Ureter (tissue), 1 donor: ENCODE data around the gene ITPRIP. TPM values are rescaled to one million over a fixed set of nuclear protein-coding genes. Genes with fewer than 3 reads are reported as not detected.

ENCODE experiments used
- DNase-seq: peaks from one replicate; pipeline ENCODE4 v3.0.0-alpha.2; 2020; ENCODE audit warnings: low spot score
- total RNA-seq: library from RNA; stranded (reverse); gene quantifications from one replicate; pipeline ENCODE4 v1.2.4, GENCODE V29; 2023
- donor health status: DM: yes; HTN: yes; CAD: no.

The ITPRIP gene, protein sequence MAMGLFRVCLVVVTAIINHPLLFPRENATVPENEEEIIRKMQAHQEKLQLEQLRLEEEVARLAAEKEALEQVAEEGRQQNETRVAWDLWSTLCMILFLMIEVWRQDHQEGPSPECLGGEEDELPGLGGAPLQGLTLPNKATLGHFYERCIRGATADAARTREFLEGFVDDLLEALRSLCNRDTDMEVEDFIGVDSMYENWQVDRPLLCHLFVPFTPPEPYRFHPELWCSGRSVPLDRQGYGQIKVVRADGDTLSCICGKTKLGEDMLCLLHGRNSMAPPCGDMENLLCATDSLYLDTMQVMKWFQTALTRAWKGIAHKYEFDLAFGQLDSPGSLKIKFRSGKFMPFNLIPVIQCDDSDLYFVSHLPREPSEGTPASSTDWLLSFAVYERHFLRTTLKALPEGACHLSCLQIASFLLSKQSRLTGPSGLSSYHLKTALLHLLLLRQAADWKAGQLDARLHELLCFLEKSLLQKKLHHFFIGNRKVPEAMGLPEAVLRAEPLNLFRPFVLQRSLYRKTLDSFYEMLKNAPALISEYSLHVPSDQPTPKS
- 18.3 TPM for total RNA-seq

- peak; percentile 82 for DNase-seq
These were observed at the start of gene ITPRIP for GRCh38 chr10:104337985-104338735. TSS of gene ITPRIP (minus strand) at chr10:104338465. CDS start at chr10:104316051, 22,414 bp downstream.

GRCh38 chr10:104387130-104387888 is 49.0 kb upstream of the ITPRIP start:
- DNase-seq, result no peak

GRCh38 chr10:104380336-104380735 is 42.1 kb upstream of the ITPRIP start:
- DNase-seq, result no peak

GRCh38 chr10:104376784-104377300 is 38.6 kb upstream of the ITPRIP start:
- no peak for DNase-seq

- no peak for DNase-seq
These were observed 36.3 kb upstream of the ITPRIP start for GRCh38 chr10:104374591-104374990.

- no peak for DNase-seq
These were observed 33.5 kb upstream of the ITPRIP start for GRCh38 chr10:104371753-104372152.

- no peak for DNase-seq
These were observed 30.1 kb upstream of the ITPRIP start for GRCh38 chr10:104368381-104368780.

DNA sequence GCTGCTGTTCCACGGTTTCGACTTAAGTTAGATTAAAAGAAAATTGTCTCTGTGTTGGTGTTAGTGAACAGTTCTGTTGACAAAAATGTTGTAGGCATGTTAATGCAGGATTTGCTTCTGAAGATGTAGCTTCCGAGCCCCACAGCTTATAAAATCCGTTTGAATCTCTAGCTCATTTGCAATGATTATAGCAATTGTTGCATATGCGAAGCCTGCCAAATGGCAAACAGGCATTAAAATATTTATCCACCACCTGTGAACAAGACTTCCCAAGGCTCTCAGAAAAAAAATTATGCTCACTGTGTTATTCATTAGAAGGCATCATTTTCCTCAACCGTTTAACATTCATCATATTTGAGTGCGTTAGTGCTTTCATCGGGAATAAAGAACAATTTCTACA is 29.6 kb upstream of the ITPRIP start:
- no peak for DNase-seq

DNA sequence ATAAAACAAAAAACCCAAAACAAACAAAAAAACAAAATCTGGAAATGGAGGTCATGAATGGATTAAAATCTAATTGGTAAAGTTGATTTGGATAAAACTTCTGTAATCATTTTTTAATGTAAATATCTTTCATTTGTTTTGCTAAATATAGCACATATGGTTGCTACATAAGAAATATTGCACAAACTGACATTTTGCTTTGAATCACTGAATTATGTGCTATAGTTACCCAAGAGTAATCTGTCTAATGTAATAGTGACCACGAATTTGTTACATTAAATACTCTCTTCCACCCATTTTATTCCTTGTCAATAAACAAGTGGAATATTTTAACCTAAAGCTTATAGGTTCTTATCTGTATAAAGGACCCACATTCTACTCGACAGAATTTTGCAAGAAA is 21.5 kb upstream of the ITPRIP start:
- no peak for DNase-seq

- peak; percentile 94 for DNase-seq
These were observed 15.2 kb upstream of the ITPRIP start, which contains the start of gene CFAP58 for GRCh38 chr10:104353325-104354048. TSS of gene CFAP58 (plus strand) at chr10:104353833. CDS start at chr10:104353898, 65 bp downstream.

- DNase-seq, result no peak
These were observed 13.7 kb upstream of the ITPRIP start for GRCh38 chr10:104351919-104352318.

DNA sequence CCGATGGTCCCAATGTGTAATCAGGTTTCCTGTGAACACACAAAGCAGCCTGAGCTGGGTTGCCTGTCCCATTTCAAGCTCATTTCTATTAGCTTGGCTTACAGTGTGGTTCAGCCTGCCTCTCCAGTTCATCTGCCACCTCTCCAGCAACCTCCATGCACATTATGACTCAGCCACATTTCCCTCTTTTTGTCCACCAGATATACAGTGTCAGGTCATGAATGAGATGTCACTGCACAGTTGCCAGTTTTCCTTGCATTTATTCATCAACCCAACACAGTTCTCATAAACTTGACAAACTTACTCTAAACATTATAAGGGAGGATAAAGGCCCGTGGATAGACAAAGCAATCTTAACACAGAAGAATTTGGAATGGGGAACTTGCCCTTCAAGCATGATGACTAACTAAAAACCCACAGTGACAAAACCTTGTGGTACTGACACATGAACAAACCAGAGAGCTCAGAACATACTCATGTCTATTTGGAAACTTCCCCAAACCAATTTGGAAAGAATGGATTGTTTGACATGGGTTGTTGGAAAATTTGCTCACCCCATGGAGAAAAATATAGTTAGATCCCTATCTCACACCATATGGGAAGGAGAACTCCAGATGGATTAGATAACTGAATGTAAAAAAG is 12.9 kb upstream of the ITPRIP start:
- no peak for DNase-seq

- no peak for DNase-seq
These were observed 11.9 kb upstream of the ITPRIP start for GRCh38 chr10:104350127-104350635.

DNA sequence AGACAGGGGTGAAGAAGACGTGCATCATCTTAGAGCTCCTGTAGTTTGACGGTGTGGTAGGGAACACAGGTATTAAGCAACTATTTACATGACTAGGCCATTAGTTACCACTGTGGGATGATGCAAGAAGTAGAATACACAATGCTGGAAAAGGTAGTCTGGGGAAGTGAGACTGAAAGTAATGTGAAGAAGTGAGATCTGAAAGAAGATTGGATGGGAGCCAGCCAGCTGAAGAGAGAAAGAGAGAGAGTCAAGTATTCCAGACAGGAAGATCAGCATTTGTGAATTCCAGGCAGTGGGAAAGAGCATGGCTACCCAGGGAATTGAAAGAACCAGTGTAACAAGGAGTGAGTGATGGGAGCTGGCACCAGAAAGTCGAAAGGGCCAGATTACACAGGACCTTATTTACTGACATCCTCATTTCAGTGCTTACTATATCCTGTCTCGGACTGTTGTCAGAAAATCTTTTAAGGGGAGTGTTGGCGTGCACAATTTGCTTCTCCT is 11.4 kb upstream of the ITPRIP start:
- no peak for DNase-seq

DNA sequence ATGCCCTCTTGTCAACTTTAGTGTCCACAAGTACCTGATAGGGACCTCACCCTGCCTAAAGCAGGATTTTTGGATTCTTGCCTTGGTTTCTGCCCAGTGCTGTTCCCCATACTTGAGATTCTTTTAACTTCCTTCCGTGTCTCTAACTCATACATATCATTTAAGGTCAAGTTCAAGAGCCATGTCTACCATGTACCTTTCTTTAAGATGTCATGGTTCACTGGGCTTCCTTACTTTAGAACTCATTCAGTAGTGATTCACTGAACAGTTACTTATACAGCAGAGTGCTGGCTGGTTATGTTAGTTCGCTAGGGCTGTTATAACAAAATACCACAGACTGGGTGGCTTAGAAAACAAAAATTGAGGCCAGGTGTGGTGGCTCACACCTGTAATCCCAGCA is 10.3 kb upstream of the ITPRIP start:
- DNase-seq, result no peak

DNA sequence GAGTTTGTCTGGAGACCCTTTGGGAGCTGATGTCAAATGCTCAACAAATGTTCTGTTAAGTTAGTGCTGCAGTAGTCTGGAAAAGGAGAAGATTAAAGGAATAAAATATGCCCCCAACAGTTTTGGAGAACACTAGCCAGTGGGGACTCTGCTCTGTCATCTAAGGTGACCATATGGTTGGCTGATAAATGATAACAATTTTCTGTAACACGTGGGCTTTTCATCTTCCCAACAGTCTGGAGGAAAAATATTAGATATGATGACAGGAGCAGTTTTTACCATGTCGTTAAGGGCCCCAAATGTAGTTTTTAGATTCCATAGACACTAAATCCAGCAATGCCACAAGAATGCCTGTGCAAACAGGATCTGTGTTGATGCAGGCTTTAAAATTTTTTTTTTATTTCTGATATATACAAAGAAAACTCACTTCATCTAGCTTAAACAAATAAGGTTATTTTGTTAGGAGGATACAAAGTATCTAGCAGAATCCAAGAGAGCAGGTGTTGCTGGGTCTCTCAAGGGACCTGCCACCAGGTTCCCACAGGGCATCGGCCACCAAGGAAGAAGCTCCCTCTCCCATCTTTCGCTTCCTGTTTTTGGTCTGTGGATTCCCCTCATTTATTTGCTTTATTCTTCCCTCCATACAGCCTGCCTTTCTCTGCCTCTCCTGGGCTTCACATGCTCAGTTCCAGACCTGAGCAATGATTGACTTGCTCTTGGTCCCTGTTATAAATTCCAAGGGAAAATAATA is 9.2 kb upstream of the ITPRIP start:
- DNase-seq, result no peak

GRCh38 chr10:104345941-104346340 is 7.7 kb upstream of the ITPRIP start:
- DNase-seq, result no peak

GRCh38 chr10:104345515-104345914 is 7.2 kb upstream of the ITPRIP start:
- DNase-seq, result no peak

DNA sequence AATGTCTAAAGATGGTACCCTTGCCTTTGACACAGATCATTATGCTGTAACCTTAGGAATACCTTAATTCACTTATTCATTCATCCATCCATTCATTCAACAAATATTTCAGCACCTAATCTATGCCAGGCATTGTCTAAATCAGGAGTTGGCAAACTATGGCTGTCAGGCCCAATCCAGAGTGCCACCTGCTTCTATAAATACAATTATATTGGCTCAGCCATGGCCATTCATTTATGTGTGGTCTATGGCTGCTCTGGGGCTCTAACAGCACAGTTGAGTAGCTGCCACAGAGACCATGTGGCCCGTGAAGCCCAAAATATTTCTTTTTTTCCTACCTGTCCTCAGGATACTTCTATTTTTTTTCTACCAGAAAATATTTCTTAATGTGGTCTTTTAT is 6.0 kb upstream of the ITPRIP start:
- no peak for DNase-seq
